Gastrocnemius medialis (tissue), 4 donors: ENCODE results near the gene VSIG4.

ENCODE experiments used
- POLR2A ChIP-seq, 2 donors: fragments of 450-650 bp; IDR thresholded peaks; one replicate each; pipeline ENCODE4 v1.6.1; 2017; ENCODE audit warnings: antibody characterized with exemption in 2 of 2, mild to moderate bottlenecking in 2 of 2, moderate library complexity in 2 of 2
- TF ChIP-seq, protein P1 (sequence below), 5 experiments: fragments of 450-650 bp in 3 of 5; fragments of 200-600 bp in 2 of 5; sonication (generic) in 2 of 5; IDR thresholded peaks in 4 of 5; conservative IDR thresholded peaks in 1 of 5; 1 replicate in 4 of 5; 2 replicates in 1 of 5; pipeline ENCODE4 v1.5.1; 2016 to 2019; ENCODE audit warnings: antibody characterized with exemption in 5 of 5, mild to moderate bottlenecking in 3 of 5, moderate library complexity in 3 of 5

DNA sequence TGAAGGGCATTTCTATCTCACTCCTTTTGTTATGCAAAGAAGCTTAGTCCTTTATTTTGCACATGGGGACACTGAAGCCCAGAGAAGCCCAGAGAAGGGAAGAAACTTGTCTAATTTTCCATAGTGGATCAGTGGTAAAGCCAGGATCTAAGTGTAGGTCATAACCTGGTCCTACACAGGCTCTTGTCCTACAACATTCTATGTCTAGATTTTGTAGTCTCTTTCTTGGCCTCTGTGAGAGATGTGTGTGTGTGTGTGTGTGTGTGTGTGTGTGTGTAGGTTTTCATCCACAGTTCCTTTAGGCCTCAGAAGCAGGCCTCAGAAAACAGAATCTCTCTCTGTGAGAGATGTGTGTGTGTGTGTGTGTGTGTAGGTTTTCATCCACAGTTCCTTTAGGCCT is 38.3 kb downstream of the VSIG4 start:
- TF ChIP-seq, protein P1, sequence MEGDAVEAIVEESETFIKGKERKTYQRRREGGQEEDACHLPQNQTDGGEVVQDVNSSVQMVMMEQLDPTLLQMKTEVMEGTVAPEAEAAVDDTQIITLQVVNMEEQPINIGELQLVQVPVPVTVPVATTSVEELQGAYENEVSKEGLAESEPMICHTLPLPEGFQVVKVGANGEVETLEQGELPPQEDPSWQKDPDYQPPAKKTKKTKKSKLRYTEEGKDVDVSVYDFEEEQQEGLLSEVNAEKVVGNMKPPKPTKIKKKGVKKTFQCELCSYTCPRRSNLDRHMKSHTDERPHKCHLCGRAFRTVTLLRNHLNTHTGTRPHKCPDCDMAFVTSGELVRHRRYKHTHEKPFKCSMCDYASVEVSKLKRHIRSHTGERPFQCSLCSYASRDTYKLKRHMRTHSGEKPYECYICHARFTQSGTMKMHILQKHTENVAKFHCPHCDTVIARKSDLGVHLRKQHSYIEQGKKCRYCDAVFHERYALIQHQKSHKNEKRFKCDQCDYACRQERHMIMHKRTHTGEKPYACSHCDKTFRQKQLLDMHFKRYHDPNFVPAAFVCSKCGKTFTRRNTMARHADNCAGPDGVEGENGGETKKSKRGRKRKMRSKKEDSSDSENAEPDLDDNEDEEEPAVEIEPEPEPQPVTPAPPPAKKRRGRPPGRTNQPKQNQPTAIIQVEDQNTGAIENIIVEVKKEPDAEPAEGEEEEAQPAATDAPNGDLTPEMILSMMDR (IDR thresholded peaks at IDR 0.05 in 4 of 5, conservative IDR thresholded peaks at IDR 0.05 in 1 of 5): no peak
- TF ChIP-seq POLR2A (IDR thresholded peaks at IDR 0.05): no peak
